Embryonic facial prominence (tissue), 1 donor: ENCODE results near the gene TRIM39.
"Not testable (repeated sequence)": the region's sequence is repeated elsewhere in the genome, so short reads cannot be mapped to it uniquely, and the experiment has no call there.

Experiments used
- DNase-seq: peaks from one replicate; pipeline ENCODE4 v3.0.0-alpha.2; 2016; ENCODE audit errors: extremely low spot score

Gene TRIM39

DNA sequence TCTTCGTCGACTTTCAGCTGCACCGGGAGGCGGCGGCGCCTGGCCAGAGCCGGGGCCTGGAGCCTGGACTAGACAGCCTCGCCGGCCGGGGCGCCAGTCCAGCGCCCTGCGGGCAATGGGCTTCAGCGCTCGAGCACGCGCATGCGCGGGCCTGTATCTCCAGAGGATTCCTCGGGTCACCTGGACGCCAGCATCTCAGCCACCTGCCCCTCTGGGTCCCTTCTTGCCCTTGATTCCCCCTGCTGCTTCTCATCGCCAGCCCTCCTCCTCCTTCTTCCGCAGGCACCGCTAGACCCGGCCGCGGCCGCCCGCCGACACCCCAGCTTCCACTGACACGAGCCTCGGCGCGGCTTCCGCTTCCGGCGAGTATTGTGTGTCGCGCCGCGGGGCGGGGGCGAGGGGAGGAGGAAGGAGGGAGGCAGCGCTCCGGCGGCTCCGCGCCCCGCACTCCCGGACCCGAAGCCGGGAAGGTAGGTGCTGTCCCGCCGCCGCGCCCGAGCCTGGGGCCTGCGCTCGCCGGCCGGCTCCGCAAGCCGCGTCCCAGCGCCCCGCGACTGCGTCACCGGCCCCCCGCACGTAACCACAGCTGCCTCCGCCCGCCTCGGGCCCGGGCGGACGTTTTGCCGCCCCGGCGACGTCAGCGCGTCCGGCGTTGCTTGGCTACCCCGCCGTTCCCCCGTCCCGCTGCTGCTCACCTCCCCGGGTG lies at the start of gene TRIM39:
TSS of gene TRIM39 (plus strand) at position 402 of the 706 bp plus-strand sequence. CDS start 2,391 bp downstream, outside the sequence.
- DNase-seq: peak; percentile 77

DNA sequence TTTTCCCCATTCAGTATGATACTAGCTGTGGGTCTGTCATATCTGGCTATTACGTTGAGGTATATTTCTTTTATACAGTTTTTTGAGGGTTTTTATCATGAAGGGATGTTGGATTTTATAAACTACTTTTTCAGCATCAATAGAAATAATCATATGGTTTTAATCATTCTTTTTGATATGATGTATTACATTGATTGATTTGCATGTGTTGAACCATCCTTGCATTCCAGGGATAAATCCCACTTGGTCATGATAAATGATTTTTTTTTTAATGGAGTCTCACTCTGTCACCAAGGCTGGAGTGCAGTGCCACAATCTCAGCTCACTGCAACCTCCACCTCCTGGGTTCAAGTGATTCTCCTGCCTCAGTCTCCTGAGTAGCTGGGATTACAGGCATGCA lies 45.7 kb upstream of the TRIM39 start:
- DNase-seq: not testable (repeated sequence)

DNA sequence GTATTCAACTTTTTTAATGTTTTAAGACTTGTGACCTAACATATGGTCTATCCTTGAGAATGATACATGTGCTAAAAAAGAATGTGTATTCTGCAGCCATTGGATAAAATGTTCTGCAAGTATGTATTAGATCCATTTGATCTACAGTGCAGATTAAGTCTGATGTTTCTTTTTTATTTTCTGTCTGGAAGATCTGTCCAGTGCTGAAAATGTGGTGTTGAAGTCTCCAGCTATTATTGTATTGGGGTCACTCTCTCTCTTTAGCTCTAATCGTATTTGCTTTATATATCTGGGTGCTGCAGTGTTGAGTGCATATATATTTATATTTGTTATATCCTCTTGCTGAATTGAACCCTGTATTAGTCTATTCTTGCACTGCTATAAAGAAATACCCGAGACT lies 44.2 kb upstream of the TRIM39 start:
- no peak for DNase-seq

DNA sequence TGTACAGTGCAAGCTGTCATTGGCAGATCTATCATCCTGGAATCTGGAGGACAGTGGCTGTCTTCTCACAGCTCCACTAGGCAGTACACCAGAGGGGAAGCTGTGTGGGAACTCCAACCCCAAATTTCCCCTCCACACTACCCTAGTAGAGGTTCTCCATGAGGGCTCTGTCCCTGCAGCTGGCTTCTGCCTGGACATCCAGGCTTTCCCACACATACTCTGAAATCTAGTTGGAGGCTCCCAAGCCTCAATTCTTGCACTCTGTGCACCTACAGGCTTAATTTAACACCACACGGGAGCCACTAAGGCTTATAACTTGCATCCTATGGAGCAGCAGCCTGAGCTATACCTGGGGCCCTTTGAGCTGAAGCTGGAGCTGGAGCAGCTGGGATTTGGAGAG lies 43.0 kb upstream of the TRIM39 start:
- DNase-seq: no peak

GRCh38 chr6:30287139-30287538 lies 39.6 kb upstream of the TRIM39 start:
- no peak for DNase-seq

DNA sequence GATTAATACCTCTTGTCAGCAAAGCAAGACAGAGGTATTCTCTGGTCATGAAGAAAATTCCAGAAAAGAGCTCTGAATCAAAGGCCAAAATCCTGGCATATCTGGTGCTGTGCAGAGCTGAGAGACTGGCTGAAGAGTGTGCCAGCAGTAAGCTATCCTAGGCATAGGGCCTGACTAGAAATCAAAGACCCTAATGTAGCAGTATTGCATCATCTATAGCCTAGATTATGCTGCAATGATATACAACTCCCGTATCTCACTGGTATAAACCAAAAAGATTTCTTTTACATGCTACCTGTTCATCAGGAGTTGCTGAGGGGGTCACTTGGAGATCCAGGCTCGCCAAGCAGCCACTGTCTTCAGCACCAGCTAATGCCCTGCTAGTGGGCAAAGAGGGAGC lies 30.9 kb upstream of the TRIM39 start:
- DNase-seq: no peak

DNA sequence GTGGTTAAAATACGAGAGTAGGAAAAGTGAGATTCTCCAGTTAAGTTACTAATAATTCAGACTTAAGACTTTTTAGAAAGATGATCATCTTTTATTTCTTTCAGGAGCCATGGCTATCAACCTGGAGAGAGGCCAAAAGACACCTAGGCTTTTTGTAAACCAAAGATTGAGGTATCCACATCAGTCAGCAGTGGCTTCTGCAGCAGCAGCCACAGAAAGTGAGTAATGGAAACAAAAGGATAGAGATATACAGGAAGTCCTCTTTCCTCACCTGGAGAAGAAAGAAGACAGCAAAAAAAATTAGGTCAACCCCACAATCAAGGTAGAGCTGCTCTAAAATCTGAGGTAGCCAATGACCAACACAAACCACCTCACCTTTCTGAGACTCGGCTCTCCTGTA lies 22.7 kb upstream of the TRIM39 start:
- no peak for DNase-seq

DNA sequence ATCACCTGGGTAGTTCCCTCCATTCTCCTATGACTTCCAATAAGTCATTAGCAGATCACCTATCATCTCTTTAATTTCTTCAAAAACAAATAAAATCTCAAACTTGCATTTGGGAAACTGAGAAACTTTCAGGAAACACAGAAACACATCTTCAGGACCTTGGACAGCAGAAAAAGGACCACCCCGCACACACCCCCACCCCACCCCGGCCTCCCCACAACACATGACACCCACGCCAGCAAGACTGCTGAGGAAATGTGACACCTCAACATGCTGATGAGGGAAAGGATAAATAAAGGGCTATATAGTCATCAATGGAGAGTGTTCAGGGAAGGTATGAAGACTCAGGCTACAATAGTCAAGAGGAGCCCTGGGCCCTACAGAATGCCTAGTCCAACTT lies 15.6 kb upstream of the TRIM39 start:
- no peak for DNase-seq

- DNase-seq: no peak
Observed at GRCh38 chr6:30311671-30312070, 15.1 kb upstream of the TRIM39 start.

DNA sequence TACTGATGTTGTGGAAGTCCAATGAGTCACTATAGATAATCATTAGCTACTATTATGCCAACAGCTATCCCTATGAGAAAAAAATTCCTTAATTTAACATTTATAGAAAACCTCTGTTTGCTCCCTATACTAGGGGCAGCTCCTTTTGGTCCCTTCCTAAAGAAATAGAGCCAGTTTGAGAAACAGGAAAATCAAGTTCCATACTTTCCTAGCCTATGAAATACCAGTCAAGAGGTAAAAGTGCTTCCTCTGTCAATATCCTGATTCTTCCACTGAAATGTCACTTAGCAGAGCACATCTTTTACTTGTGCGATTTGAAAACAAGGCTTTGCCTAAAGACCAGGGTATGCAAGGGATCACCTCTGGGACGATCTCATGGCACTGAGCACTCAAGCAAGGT lies 14.5 kb upstream of the TRIM39 start:
- DNase-seq: no peak

- no peak for DNase-seq
Observed at GRCh38 chr6:30312676-30313321, 13.9 kb upstream of the TRIM39 start.

GRCh38 chr6:30315156-30315555 lies 11.6 kb upstream of the TRIM39 start:
- no peak for DNase-seq

DNA sequence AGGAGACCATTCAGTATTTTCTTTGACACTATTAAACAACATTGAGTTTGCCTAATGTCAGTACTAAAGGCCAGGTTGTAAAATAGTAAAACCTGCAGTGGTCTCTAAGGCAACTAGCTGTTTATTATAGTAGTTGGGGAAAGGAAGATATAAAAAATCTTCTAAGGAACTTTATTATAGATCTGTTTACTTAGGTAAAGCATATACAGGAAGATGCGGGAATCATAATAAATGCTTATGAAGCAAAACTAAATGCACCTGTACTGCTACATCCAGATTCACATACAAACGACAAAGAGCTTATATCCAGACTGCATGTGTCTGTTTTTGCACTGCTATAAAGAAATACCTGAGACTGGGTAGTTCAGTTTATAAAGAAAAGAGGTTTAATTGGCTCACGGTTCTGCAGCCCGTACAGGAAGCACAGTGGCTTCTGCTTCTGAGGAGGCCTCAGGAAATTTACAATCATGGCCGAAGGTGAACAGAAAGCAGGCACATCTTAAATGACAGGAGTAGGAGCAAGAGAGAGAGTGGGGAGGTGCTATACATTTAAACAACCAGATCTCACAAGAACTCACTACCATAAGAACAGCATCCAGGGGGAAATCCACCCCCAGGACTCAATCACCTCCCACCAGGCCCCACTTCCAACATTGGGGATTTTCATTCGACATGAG lies 8.7 kb upstream of the TRIM39 start:
- no peak for DNase-seq

GRCh38 chr6:30319146-30319835 lies 7.4 kb upstream of the TRIM39 start:
- DNase-seq: no peak

DNA sequence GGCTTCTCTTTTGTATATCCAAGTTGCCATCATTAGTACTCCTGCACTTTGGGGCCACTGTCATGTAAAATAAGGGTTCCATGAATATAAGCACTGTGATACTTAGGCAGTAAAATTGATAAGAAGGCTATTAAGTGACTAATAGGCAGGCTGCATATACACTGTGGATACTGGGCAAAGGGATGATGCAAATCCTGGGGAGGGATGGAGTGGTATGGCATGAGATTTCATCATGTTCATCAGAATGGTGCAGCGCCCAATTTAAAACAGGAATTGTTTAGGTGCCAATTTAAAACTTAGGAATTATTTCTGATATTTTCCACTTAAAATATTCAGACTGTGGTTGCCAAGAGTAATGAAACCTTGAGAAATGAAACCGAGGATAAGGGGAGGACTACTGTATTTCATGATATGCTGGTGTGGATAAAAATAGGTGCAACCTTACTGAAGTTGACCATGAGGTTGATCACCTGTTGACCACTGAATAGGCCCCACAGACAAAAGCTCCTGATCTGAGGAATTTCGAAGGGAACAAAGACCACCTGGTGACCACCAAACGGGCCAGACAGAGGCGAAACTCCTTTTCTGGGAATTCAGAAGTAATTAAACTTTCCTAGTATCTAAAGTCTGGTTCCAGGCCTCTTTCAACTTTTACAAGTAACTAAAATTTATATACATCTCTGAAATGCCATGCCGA lies 4.9 kb upstream of the TRIM39 start:
- no peak for DNase-seq

DNA sequence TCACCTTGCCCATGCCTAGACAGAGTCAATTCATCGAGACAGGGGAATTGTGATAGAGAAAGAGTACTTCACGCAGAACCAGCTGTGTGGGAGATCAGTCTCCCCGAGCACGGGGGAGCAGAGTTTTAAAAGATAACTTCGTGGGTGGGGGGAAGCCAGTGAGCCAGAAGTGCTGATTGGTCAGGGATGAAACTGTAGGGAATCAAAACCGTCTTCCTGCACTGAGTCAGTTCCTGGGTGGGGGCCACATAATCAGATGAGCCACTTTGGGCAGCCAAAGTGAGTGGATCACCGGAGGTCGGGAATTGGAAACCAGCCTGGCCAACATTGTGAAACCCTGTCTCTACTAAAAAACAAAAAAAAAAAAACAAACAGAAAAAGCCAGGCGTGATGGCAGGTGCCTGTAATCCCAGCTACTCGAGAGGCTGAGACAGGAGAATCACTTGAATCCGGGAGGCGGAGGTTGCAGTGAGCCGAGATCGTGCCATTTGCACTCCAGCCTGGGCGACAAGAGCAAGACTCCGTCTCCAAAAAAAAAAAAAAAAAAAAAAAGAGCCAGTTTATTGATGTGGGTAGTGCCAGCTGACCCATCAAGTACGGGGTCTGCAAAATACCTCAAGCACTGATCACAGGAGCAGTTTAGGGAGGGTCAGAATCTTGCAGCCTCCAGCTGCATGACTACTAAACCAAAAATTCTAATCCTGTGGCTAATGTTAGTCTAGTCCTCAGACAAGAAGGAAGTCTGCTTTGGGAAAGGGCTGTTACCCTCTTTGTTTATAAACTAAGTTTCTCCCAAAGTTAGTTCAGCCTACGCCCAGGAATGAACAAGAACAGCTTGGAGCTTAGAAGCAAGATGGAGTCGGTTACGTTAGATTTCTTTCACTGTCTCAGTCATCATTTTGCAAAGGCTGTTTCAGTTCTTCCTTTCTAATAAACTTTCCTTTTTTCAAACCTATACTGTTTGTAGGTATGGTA lies 3.9 kb upstream of the TRIM39 start:
- DNase-seq: no peak

DNA sequence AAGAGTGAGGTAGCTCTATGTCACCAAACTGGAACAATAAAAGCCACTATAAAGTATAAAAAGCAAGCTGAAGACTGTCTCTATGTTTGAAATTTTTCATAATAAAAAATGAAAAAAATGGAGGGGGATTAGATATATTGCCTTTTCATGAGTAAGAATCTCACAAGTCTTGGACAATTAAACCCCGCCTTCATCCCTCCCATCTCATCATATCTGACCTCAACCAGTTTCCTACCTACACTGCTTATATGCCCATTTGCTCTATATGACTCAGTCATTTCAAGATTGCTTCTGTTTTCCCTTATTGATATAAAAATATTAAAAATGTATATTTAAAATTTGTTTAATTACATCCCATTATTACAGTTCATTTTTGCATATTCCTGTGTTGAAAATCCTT lies 2.9 kb upstream of the TRIM39 start:
- DNase-seq: no peak

- DNase-seq: no peak
Observed at GRCh38 chr6:30325150-30325872, 1.4 kb upstream of the TRIM39 start.

- DNase-seq: peak; percentile 66
Observed at GRCh38 chr6:30325873-30326525, 728 bp upstream of the TRIM39 start.
